GM06990 (cell line): ENCODE measurements around the gene ABLIM3.
A peak's percentile ranks its signal among the peaks of the same experiment; 100 is the strongest.

Experiments
- DNase-seq: peaks from one replicate; pipeline ENCODE4 v3.0.0-alpha.2; 2011; ENCODE audit not compliant: insufficient read length; ENCODE audit errors: extremely low read depth
- H3K27me3 ChIP-seq: replicated peaks from 2 replicates; pipeline ENCODE4 v1.6.0; 2011; ENCODE audit warnings: low read length; ENCODE audit not compliant: control insufficient read depth, insufficient read depth
- H3K36me3 ChIP-seq: 2 replicates; pipeline ENCODE4 v1.5.1; 2011; ENCODE audit warnings: low read length; ENCODE audit not compliant: control insufficient read depth, insufficient read depth
- H3K4me3 ChIP-seq: replicated peaks from 2 replicates; pipeline ENCODE4 v1.5.1; 2011; ENCODE audit warnings: low read depth, mild to moderate bottlenecking, control low read depth, low read length
- CTCF ChIP-seq: IDR thresholded peaks from 2 replicates; pipeline ENCODE4 v1.5.1; 2011; ENCODE audit warnings: low read length, control low read depth, mild to moderate bottlenecking, inconsistent platforms; ENCODE audit not compliant: insufficient read depth, poor library complexity, severe bottlenecking

ABLIM3 gene

DNA sequence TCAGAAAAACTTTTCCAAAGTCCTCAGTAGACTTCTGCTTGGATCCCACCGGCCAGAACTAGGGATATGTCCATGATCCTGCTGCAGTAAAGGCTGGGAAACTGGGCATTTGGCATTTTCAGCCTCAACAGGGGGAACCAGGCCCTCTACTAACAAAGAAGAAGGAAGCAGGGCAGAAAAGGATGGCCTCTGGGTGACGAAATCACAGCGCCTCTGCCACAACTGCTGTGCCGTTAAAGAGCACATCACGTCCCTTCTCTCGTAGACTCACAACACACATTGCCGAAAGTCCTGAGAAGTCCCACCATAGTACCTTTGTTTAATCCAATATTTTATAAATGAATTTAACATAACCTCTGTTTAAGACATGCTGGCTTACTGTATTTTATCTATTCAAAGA, 120.0 kb downstream of the ABLIM3 start:
- H3K27me3 ChIP-seq, result peaks cover 1% of the 10 kb centered on the region; the same call in 1 of the 2 replicates
- no peak for DNase-seq
- TF ChIP-seq CTCF, result no peak

DNA sequence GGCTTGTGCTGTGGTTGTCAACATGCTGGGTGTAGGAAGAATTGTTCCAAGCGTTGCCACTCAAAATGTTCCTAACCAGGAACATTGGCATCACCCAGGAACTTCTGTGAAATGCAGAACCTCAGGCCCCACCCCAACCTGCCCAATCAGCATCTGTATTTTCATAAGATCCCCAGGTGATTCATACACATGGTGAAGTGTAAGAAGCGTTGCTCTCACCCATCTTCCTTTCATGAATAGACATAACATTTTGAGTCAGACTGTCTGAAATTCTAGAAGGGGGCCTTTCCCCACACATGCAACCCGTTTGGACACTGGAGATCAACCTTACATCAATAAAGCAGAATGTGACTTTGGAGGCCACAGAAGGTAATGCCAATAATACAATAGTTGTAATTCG, 121.0 kb downstream of the ABLIM3 start:
- TF ChIP-seq CTCF, result no peak
- H3K4me3 ChIP-seq, result no peak overlapping the region
- H3K36me3 ChIP-seq, result no peaks in the 10 kb centered on the region
- H3K27me3 ChIP-seq, result peaks cover 1% of the 10 kb centered on the region; the same call in 1 of the 2 replicates
- no peak for DNase-seq

More for the DNA sequence above, 120.0 kb downstream of the ABLIM3 start:
- no peaks in the 10 kb centered on the region for H3K36me3 ChIP-seq
- no peak overlapping the region for H3K4me3 ChIP-seq

- H3K27me3 ChIP-seq, result no peaks in the 10 kb centered on the region; the same call in 1 of the 2 replicates
- H3K4me3 ChIP-seq, result no peak overlapping the region
- peak; percentile 18 for DNase-seq
- peak; percentile 74 for TF ChIP-seq CTCF
- no peaks in the 10 kb centered on the region for H3K36me3 ChIP-seq
These were observed 123.3 kb downstream of the ABLIM3 start for GRCh38 chr5:149264439-149265067.

GRCh38 chr5:149265068-149265465, 123.8 kb downstream of the ABLIM3 start:
- no peak overlapping the region for H3K4me3 ChIP-seq
- no peak for TF ChIP-seq CTCF
- no peak for DNase-seq
- no peaks in the 10 kb centered on the region for H3K36me3 ChIP-seq
- H3K27me3 ChIP-seq, result no peaks in the 10 kb centered on the region; the same call in 1 of the 2 replicates

DNA sequence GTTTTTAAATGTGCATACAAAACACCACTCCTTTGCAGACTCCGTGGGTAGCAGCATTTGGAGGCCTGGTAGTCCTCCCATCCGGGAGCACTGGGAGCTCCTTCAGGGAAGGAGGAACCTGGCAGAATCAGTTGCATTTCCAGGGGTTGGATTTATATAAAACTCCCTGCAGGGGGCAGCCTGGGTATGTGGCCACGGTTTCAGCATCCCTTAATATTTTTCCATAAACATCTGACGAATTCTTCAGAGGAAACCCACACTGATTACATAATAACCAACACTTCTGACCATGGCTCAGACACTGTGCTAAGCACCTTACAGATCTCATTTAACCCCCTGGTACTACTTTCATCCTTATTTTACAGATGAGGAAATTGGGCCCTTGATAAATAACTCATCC, 124.3 kb downstream of the ABLIM3 start:
- Histone ChIP-seq H3K36me3 (no peaks in the 10 kb centered on the region), H3K4me3 (no peak overlapping the region), H3K27me3 (no peaks in the 10 kb centered on the region; the same call in 1 of the 2 replicates)
- peak; percentile 9 for TF ChIP-seq CTCF
- DNase-seq, result no peak
